Smooth muscle cell of the umbilical artery (primary cell): ENCODE measurements around the gene USP27X. TPM values are rescaled to one million over a fixed set of nuclear protein-coding genes. Genes with fewer than 3 reads are reported as not detected.

Source experiments
- total RNA-seq: library from RNA; depleted of rRNA; stranded (reverse); fragments of >200 nt; gene quantifications from 2 replicates; pipeline ENCODE4 v1.2.3, GENCODE V29; 2014

Gene USP27X
- 3.6 TPM in 2 replicates for total RNA-seq

DNA sequence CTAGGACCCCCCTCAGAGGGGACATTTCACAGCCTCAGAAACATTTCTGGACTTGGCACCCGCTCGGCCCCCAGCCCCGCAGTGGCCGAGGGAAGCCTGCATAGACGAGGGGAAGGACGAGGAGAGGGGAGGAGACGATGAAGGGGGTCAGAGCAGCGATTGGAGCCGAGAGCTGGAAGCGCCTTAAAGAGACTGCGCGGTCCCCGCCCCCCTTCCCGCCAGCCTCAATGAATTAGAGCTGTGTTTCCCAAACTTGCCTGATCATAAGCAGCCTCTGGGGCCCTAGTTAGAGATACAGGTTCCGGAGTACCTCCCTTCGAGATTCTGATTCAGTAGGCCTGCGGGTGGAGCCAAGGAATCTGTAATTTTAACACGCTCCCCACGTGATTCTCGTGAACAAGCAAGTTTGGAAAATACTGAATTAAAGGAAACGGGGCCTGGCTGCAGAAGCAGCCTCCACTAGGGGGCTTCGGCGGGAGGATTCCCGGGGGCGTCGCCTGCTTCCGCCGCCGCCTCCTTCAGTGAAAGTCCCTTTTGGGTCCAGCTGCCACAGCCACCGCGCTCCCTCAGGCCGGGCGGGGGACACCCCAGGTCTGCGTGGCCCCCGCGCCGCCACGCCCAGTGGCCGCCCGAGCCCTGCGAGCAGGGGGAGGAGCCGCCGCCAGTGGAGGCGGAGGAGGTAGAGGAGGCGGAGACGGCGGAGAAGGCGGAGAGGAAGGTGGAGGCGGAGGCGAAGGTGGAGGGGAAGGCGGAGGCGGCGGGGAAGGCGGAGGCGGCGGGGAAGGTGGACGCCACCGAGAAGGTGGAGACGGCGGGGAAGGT lies at the start of gene USP27X:
Gene USP27X, plus strand, starts transcription at position 651 of the 822 bp plus-strand sequence. CDS start 824 bp downstream, outside the sequence.

GRCh38 chrX:49922291-49923241 lies 43.3 kb downstream of the USP27X start, which contains the start of gene CLCN5:
Gene CLCN5, plus strand, starts transcription at chrX:49922596. Its CDS starts 2,703 bp downstream, at chrX:49925299.

Other genes starting within 250 kb of the USP27X start
- gene PAGE1, start 183.5 kb upstream of the USP27X start, total RNA-seq = not detected in 2 replicates
- not detected in 2 replicates for gene PAGE4, start 50.2 kb upstream of the USP27X start, total RNA-seq
- 28.1 and 28.2 TPM in 2 replicates for gene CLCN5, start 43.1 kb downstream of the USP27X start, total RNA-seq